Fibroblast of lung (primary cell): ENCODE data around the gene NOL4L. TPM values are rescaled to one million over a fixed set of nuclear protein-coding genes. Genes with fewer than 3 reads are reported as not detected.

Experiments
- DNase-seq, 2 donors: peaks; one replicate each; pipeline versions ENCODE4 v3.0.0 to v3.0.0-alpha.2; 2010; ENCODE audit warnings: low read depth in 2 of 2
- H2AFZ ChIP-seq: 2 replicates; pipeline ENCODE4 v1.5.1; 2012; ENCODE audit warnings: low read length, control low read depth, inconsistent platforms
- H3K27ac ChIP-seq: 2 replicates; pipeline ENCODE4 v1.5.1; 2011; ENCODE audit warnings: low read length, control low read depth; ENCODE audit not compliant: insufficient read depth
- H3K27me3 ChIP-seq: 2 replicates; pipeline ENCODE4 v1.5.1; 2011; ENCODE audit warnings: mild to moderate bottlenecking, low read length; ENCODE audit not compliant: control insufficient read depth, insufficient read depth
- H3K36me3 ChIP-seq: 2 replicates; pipeline ENCODE4 v1.5.1; 2011; ENCODE audit warnings: low read length; ENCODE audit not compliant: control insufficient read depth, insufficient read depth
- H3K4me1 ChIP-seq: 2 replicates; pipeline ENCODE4 v1.5.1; 2011; ENCODE audit warnings: low read length; ENCODE audit not compliant: control insufficient read depth, insufficient read depth; ENCODE audit errors: extremely low read depth
- H3K4me2 ChIP-seq: 2 replicates; pipeline ENCODE4 v1.5.1; 2011; ENCODE audit warnings: low read length, control low read depth; ENCODE audit not compliant: insufficient read depth; ENCODE audit errors: extremely low read depth
- H3K4me3 ChIP-seq, 4 experiments: fragments of 200-600 bp in 1 of 4; sonication (generic) in 1 of 4; replicated peaks in 1 of 4; 2 replicates each; pipeline ENCODE4 v1.5.1; 2011 to 2016; ENCODE audit warnings: low read length in 4 of 4, low read depth in 3 of 4, mild to moderate bottlenecking in 3 of 4, control low read depth in 2 of 4, inconsistent platforms in 1 of 4, mixed read lengths in 1 of 4; ENCODE audit not compliant: insufficient read depth in 1 of 4; ENCODE audit errors: control extremely low read depth in 1 of 4
- H3K79me2 ChIP-seq: 2 replicates; pipeline ENCODE4 v1.5.1; 2012; ENCODE audit warnings: mild to moderate bottlenecking, low read length, inconsistent platforms; ENCODE audit not compliant: control insufficient read depth, insufficient read depth
- H3K9ac ChIP-seq: 2 replicates; pipeline ENCODE4 v1.5.1; 2011; ENCODE audit warnings: mild to moderate bottlenecking, low read length, control low read depth; ENCODE audit not compliant: insufficient read depth
- H3K9me3 ChIP-seq: 2 replicates; pipeline ENCODE4 v1.5.1; 2012; ENCODE audit warnings: low read depth, low read length; ENCODE audit not compliant: control insufficient read depth, insufficient read depth
- H4K20me1 ChIP-seq: 2 replicates; pipeline ENCODE4 v1.5.1; 2011; ENCODE audit warnings: low read length; ENCODE audit not compliant: control insufficient read depth, insufficient read depth; ENCODE audit errors: extremely low read depth
- CTCF ChIP-seq, 2 donors: IDR thresholded peaks in 1 of 2; conservative IDR thresholded peaks in 1 of 2; 1 replicate in 1 of 2; 2 replicates in 1 of 2; pipeline ENCODE4 v1.5.1; 2011 to 2012; ENCODE audit warnings: low read length in 2 of 2, control low read depth in 1 of 2, inconsistent platforms in 1 of 2, low read depth in 1 of 2, mild to moderate bottlenecking in 1 of 2
- EZH2 ChIP-seq: IDR thresholded peaks from 2 replicates; pipeline ENCODE4 v1.5.1; 2012; ENCODE audit warnings: low read length, control low read depth, mild to moderate bottlenecking; ENCODE audit errors: missing control alignments
- polyA plus RNA-seq, 2 donors: library from polyadenylated mRNA; depleted of rRNA in 1 of 2; stranded (reverse) in 1 of 2; unstranded in 1 of 2; fragments of >200 nt; gene quantifications; 2 replicates each; pipeline ENCODE4 v1.2.1, GENCODE V29; 2011 to 2012; ENCODE audit warnings: missing spikeins in 1 of 2
- total RNA-seq: library from RNA; depleted of rRNA; stranded (reverse); fragments of >200 nt; gene quantifications from 2 replicates; pipeline ENCODE4 v1.2.1, GENCODE V29; 2014

The NOL4L gene
- total and polyA plus RNA-seq, 2 donors (not counting 1 experiment from before 2014, with no cell fraction given), result 3.2 to 4.0 TPM

DNA sequence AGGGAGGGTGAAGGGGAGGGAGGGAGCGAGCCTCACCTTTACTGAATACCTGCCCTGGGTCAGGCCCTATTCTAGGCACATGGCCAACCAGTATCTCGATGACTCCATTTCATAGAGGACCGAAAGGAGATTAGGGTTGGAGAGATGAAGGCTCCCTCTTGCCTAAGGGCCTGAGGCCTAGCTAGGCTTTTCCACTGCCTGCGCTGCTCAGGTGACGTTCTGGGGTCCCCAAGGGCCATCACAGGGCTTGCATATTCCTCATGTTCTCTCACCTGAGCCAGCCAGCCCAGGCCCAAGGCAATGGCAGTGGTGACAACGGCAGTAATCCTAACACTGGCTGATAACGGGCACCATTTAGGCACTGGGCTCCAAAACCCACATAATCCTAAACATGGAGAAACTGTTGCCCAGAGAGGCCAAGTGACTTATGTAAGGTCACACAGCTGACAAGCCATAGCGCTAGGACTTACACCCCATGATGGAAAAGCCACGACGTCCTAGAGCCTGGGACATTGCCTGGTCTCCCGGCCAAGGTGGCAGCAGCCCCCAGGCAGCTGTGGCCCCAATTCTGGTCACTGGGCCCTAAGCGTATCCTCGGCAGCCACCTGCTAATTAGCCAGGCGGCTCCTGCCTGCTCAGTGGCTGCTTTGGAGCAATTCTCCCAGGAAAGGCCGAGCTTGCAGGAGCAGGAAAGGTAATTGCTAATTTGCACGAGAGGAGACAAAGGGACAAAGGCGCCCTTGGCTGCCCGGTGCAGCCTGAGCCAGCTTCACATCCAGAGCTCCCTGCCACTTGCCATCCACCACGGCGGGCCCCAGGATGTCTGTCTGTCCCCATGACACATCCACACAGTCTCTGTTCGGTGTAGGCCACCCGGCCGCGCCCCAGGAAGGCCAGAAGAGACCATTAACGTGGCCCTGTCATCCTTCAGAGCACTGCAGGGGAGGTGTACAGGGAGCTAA lies 21.5 kb downstream of the NOL4L start:
- H3K9me3 ChIP-seq, result no peaks in the 10 kb centered on the region
- H4K20me1 ChIP-seq, result no peaks in the 10 kb centered on the region

DNA sequence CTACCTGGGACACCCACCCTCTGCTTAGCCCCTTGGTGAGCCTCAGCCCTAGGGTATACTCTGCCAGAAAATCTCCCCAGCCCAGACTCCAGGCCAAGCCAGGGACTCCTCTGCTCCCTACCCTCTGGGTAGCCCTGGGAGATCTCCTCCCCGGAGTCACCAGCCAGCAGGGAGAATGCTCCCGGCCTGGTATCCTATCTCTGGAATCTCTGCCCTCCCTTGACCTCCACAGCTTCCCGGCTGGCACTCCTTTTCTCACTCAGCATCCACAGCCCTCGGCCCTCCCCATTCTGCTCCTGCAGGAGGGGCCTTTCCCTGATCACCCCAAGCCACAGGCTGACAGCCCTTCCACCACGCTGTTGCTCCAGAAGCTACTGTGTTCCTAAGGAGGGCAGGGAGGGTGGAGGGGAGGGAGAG lies 22.6 kb downstream of the NOL4L start:
- Histone ChIP-seq H3K36me3 (no peaks in the 10 kb centered on the region), H3K79me2 (no peaks in the 10 kb centered on the region), H3K4me2 (no peak overlapping the region), H3K9me3 (no peaks in the 10 kb centered on the region), H3K4me3 (no peak overlapping the region), H3K4me1 (no peaks in the 10 kb centered on the region), H2AFZ (no peak overlapping the region), H3K27ac (no peak overlapping the region), H3K27me3 (peaks cover 2% of the 10 kb centered on the region), H4K20me1 (no peaks in the 10 kb centered on the region), H3K9ac (no peak overlapping the region)
- no peak for TF ChIP-seq CTCF (conservative IDR thresholded peaks at IDR 0.05 in 1 of 2, IDR thresholded peaks at IDR 0.05 in 1 of 2; ENCODE audit: low read depth in 1 of 2, low read length in 2 of 2)
- no peak for TF ChIP-seq EZH2
- DNase-seq, result no peak

More for the DNA sequence above, 21.5 kb downstream of the NOL4L start:
- no peak for DNase-seq
- no peaks in the 10 kb centered on the region for H3K4me1 ChIP-seq
- H3K79me2 ChIP-seq, result no peaks in the 10 kb centered on the region
- TF ChIP-seq EZH2 (no peak), CTCF (conservative IDR thresholded peaks at IDR 0.05 in 1 of 2, IDR thresholded peaks at IDR 0.05 in 1 of 2; ENCODE audit: low read depth in 1 of 2, low read length in 2 of 2) (no peak)
- H3K27me3 ChIP-seq, result peaks cover 2% of the 10 kb centered on the region
- no peak overlapping the region for H2AFZ ChIP-seq
- no peaks in the 10 kb centered on the region for H3K36me3 ChIP-seq
- H3K9ac ChIP-seq, result no peak overlapping the region
- no peak overlapping the region for H3K27ac ChIP-seq
- H3K4me3 ChIP-seq, result no peak overlapping the region
- no peak overlapping the region for H3K4me2 ChIP-seq

DNA sequence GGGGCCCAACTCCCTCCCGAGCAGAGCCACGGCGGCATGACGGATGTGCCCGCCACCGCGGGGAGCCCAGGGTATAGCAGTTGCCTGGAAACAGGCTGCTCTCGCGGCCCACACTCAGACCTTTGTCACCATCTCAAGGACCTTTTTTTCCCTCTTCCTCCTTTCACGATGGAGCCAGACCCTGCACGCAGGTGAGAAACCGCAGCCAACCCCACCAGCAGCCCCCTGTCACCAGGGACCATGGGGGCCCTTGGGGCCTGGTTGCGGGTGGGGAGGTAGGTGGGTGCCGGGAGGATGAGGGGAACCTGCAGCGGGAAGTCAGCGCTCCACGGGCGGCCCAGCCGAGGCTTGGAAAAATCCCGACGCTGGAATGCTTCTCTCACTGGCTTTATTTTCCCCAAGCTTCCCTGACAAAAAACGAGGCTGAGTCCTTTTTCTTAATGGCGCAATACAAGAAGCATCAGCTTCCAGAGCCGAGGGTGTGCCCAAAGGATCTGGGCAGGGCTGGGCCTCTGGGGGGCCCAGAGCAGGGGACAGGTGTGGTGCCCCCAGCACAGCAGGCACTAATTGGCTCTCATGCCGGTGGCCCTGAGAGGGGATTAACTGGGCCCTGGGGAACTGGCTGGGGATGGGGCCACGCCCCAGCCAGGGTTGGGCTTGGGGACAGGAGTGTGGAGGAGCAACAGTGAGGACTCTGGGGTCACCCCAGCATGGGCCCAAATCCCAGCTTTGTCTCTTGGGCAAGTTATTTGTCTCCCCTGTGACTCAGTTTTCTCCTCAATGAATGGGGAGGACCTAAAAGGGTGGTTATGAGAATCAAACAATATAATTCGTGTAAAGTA lies 23.9 kb downstream of the NOL4L start:
- Histone ChIP-seq H3K27me3 (peaks cover 4% of the 10 kb centered on the region), H3K4me2 (no peak overlapping the region), H3K4me1 (no peaks in the 10 kb centered on the region), H3K27ac (no peak overlapping the region), H3K4me3 (no peak overlapping the region), H3K36me3 (no peaks in the 10 kb centered on the region), H3K9ac (no peak overlapping the region), H2AFZ (no peak overlapping the region), H3K9me3 (no peaks in the 10 kb centered on the region), H3K79me2 (no peaks in the 10 kb centered on the region), H4K20me1 (no peaks in the 10 kb centered on the region)
- TF ChIP-seq EZH2 (no peak), CTCF (conservative IDR thresholded peaks at IDR 0.05 in 1 of 2, IDR thresholded peaks at IDR 0.05 in 1 of 2; ENCODE audit: low read depth in 1 of 2, low read length in 2 of 2) (no peak)
- DNase-seq, result no peak
